ENCODE data around the gene FSTL3.

The FSTL3 gene

DNA sequence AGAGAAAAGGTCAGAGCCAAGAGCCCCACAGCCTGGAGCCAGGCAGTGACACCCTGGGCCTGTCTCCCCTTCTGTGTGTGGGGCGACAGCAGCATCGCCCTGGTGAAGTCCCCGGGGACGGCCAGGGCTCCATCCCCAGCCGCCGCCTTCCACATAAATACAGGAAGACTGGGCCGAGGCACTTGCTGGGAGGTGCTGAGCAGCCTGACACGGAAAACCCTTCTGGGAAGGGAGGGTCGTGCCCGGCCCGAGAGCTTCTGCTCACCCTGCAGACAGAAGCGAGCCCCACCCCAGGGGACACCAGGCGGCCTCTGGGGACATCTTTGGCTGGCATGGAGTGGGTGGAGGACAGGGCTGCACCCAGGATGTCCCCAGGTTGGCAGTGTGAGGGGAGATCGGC, 31.4 kb upstream of the FSTL3 start:
- in situ Hi-C loops (cut with MboI; ENCODE audit: low sequenced_read_pairs) = no loop called here

DNA sequence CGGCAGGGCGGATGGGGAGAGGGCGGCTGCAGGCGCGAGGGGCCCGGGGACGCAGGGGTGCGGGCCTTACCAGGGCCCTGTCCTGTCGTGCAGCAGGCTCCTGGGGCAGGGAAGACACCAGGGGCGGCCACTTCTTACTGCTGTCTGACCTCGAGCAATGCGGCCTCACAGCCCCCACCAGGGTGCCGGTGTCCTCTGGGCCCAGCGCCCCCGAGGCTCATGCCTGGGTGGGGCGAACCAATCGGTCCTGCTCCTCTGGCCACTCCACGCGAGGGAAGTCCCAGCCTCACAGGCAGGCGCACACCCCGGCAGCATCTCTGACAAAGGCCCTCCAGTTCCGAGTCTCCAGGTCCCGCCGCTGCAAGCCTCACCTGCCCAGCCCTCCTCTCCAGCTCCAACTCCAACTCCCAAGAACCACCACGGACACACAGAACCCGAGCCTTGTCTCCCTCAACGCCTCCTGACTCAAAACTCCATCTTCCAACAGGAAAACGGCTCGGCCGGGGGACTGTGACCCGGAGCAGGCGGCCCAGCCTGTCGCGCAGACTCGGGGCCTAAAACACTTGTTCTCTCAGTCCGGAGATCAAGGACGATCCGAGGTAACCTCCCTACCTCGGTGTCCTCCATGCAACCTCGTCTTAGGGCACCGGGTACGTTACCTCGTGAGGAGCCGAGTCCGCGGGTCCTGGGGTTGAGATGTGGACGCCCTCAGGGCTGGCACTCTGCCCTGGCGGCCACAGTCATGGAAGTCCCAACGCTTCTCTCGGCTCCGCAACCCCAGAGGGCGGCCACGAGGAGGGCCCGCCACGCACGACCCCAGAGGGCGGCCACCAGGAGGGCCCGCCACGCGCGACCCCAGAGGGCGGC, 30.0 kb upstream of the FSTL3 start:
- in situ Hi-C loops (cut with MboI; ENCODE audit: low sequenced_read_pairs) = no loop called here

DNA sequence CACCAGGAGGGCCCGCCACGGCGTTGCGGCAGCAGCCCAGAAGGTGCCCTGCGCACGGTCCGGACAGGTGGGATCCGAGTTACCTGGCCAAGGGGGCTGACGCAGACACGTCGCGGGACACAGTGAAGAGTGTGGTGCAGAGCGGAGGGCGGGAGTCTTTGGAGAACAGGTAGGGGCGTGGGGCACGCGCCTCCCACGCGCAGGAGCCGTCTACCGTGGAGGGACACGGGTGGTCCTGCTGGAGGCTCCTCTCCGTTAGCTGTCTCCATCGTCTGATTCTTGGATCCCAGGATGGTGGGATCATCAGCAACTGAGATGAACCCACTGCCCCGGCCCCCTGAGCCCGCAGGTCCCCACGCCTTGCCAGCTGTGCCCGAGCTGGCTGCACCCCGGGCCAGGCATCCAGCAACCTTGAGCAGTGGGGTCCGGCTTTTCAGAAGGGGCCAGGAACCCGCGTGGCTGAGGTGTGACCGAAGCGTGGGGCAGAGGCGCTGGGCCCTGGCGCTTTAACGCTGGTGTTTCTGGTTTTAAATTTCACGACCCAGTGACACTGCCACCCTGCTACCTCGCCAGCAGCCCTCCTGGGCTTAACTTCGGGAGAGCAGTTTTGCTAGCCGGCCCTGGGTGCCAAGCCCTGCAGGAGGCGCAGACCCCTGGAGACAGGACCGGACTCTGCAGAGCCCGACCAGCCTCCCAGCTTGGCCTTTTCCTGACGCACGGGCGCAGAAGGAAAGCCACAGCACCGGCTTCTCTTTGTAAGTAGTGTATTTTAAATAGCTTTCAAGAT, 29.2 kb upstream of the FSTL3 start:
- in situ Hi-C loops (cut with MboI; ENCODE audit: low sequenced_read_pairs) = no loop called here

DNA sequence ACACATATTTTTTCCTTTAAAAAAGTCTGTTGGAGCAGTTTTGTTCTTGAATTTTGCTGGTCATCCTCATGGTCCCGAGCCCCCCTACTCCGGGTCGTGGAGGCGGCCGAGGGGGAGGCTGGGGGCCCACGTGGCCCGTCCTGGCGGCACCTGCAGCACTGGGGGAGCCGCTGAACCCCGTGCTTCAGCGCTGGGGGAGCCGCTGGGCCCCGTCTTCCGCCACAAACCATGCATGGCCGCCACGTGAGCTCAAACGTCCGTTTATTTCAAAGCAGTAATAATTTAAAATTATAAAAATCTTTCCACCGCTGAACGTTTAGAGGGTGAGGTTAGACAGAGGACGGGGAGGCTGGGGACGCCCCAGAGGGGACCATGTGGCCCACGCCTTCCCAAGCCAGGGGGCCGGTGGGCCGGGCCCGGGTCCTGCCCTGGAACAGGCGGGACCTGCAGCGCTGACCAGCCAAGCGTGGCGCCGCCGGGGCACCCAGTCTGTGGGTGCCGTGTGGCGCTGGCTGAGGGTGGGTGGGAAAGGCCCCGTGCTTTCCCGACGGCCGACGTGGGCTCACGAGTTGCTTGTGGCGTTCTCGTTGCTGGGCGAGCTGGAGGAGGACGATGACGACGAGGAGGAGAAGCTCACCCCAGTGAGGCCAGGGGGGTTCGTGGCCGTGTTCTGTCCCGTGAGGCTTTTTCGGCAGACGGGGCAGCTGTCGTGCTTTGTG, 28.5 kb upstream of the FSTL3 start:
- in situ Hi-C loops (cut with MboI; ENCODE audit: low sequenced_read_pairs) = no loop called here

DNA sequence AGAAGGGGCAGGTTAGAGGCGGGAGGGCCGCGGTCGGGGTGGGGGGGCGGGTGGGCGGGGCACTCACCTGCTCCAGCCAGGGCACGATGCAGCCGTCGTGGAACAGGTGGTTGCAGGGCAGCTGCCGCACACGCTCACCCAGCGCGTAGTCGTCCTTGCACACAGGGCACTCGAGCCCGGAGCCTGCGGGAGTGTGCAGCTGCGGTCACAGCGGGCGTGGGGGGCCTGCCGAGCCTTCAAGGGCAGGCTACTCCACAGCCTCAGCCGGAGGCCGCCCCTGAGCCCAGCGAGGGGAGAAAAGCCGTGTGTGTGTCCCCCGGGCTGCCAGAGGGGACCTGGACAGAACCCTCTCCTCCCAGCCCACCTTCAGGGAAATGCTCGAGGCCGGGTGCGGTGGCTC, 27.9 kb upstream of the FSTL3 start:
- in situ Hi-C loops (cut with MboI; ENCODE audit: low sequenced_read_pairs) = no loop called here

DNA sequence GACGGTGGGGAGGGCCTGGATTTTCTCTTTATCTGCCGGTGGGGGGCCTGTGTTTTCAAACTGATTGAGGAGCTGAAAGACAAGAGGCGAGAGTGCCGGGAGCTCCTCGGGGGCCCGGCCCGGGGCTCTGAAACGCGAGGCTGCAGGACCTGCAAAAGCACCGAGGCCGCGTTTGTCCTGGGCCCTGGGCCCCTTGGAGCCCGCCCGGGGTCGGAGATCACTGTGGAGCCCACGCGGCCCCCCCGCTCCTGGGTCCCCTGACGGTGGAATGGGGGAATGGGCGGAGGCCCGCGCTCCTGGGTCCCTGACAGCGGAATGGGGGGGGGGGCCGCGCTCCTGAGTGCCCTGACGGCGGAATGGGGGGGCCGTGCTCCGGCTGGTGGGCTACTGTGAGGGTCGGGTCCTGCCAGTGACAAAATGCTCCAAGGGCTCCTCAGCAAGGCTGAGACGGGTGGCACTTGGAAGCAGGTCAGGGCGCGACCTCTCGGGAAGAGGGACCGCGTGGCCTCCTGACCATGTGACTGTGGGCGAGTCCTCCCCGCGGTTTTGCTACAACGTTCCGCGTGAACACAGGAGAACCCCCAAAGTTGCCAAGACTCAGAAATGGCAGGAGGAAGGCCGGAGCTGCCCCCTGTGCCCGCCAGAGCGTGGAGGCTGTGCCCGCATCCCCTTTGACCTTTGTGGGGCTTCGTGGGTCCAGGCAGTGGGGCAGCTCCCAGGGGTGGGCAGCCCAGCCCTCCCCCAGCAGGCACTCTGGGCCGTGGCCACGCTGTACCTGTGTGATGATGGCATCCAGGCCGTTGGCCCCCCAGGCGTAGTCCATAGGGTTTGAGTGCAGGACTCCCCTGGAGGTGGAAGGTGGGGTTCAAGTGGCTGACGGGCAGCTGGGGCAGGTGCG, 27.0 kb upstream of the FSTL3 start:
- in situ Hi-C loops (cut with MboI; ENCODE audit: low sequenced_read_pairs) = no loop called here

DNA sequence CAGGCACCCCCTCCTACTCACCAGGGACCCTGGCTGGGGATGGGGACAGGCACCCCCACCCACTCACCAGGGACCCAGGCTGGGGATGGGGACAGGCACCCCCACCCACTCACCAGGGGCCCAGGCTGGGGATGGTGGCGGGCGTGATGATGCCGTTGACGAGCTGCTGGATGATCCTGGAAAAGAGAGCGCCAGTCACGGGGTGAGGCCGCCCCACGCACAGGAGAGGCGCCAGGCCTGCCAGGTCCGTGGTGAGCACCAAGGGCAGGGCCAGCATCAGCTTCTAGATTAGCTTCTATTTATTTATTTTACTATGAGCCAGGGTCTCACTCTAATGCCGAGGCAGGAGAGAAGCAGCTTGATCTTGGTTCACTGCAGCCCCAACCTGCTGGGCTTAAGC, 26.1 kb upstream of the FSTL3 start:
- in situ Hi-C loops (cut with MboI; ENCODE audit: low sequenced_read_pairs) = no loop called here

DNA sequence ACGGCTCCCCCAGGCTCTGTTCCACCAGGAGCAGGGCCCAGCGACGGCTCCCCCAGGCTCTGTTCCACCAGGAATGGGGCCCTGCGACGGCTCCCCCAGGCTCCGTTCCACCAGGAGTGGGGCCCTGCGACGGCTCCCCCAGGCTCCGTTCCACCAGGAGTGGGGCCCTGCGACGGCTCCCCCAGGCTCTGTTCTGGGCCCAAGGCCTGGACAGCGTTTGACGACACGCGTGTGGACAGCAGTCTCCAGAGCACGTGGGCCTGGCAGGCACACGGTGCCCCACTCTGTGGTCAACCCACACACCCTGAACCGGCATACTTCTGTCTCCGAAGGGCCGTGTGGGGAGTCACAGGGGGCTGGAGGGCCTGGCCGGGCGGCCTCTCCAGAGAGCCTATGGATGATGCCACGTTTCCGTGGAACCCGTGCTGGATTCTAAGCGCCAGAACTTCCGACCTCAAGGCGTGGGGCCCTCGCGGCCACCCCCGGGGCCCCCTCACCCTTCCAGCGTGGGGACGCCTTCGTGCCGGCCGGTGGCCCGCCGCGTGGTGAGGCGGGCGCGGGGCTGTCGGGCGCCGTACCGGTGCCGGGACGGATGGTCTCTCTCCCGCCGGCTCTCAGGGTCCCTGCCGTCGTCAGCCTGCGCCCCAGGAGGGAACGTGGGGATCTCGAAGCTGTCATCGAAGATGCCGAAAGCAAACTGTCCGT, 24.9 kb upstream of the FSTL3 start:
- in situ Hi-C loops (cut with MboI; ENCODE audit: low sequenced_read_pairs) = no loop called here

DNA sequence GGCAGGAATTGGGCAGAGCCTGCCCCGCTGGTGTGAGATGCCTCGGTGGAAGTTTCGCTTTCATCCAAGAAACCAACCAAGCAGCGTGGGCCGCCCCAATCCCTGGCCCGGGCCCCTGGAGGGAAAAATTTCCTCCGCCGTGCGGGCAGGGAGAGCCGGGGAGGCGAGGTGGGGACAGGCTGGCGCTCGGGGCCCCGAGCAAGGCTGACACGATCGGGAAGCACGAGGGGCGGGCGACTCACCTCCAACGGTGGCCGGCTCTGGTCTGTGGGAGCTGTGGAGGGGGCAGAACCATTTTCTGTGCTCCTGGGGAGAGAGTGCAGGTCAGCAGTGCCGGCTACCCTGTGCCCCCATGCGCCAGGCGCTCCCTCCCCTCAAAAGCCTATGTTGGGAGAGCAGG, 24.2 kb upstream of the FSTL3 start:
- in situ Hi-C loops (cut with MboI; ENCODE audit: low sequenced_read_pairs) = no loop called here

DNA sequence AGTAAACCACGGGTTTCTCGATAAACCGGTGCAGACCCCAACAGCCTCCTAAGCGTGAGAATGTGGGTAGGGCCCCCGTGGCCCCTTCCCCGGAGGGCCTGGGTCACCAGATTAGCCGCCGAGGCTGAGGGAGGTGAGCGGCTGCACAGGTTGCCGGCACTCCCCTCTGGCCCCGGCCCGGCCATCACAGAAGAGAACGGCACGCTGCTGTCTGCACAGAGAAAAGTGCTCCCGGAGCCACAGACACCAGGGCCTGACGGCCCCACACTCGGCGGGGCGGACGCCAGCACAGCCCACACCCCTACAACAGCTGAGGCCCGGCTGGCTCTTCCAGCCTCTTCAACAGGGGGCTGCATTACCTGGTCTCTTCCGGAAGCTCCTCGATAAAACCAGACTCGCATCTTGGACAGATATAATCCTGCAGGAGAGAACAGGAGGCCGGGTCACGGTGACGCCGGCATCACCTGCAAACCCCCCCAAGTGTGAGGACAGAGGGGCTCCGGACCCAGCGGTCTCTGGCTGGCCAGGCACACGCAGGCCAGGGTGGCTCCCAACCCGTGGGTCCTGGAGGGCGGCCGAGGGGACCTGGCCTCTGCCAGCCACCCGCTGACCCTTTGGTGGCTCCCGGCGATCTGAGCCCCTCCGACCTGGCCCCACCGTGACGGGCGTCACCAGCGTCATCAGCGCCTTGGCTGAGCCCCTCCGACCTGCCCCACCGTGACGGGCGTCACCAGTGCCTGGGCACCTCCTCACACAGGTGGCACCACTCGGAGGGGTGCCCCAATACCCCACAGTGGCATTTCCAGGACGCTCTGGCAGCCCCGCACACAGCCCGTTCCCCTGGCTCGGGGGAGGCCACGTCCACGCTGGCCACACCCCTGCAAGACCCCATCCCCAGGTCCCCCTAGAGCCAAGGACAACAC, 23.5 kb upstream of the FSTL3 start:
- in situ Hi-C loops (cut with MboI; ENCODE audit: low sequenced_read_pairs) = no loop called here

DNA sequence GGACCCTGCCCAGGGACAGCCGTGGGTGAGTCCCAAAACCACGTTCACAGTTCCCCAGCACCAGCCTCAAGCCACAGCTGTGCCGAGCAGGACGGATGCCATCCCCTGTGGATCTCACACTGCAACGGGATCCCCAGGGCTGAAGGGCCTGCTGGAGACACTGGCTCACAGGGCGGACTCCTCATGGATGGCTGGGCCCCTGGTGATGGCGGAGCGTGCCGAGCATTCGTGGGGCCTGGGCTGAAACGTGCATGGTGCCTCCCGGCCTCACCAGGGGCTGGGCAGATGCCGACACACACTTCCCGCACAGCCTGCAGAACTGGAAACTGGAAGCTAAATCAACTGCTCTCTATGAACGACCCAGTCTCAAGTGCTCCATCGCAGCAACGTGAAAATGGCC, 22.8 kb upstream of the FSTL3 start:
- in situ Hi-C loops (cut with MboI; ENCODE audit: low sequenced_read_pairs) = no loop called here

DNA sequence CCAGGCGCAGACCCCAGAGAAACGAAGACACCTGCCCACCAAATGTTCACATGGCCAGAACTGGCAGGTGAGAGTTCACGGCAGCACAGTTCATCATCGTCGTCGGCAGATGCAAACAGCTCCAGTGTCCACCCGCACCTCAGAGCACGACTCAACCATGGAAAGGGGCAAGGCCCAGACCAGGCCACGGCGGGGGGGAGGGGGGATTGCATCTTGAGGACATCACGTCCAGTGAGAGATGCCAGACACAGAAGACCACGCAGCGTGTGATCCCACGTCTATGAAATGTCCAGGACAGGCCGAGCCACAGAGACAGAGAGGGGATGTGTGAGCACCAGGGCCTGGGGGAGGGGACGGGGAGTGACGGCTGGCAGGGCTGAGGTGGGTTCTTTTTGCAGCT, 20.5 kb upstream of the FSTL3 start:
- in situ Hi-C loops (cut with MboI; ENCODE audit: low sequenced_read_pairs) = no loop called here

DNA sequence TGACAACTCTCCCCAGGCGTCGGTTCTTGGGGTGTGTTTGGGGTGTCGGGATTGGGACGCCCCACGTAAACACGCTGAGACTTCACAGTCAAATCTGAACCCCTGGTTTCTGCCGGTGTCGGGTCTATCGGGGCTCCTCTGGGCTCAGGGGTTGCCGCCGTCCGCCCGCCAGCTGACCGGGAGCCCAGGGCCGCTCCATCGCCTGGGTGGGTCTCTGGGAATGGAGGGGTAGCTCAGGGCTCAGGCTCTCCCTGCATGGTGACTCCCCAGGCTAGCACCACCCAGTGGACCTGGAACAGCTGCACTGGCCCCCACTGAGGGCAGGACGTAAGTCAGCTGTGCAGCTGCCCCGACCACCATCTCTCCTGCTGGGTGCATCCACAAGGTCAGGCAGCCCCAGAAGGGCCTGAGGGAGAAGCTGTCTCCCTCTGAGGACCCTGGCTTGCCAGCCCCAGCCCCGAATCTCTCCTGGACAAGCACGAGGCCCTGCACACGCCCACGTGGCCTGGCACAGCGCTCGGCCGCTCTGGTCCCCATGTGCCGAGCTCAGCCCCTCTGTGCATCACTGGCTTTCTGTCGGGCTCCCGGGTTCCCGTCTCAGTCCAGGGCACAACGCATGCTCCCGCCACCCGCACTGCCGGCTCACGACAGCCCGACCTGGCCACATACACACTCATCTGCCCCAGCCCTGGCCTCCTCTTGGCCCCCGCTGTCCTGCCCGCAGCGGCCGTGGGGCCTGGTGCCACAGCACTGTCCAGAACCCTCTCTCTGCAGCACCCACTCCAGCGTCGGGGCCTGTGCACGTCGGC, 19.2 kb upstream of the FSTL3 start:
- in situ Hi-C loops (cut with MboI; ENCODE audit: low sequenced_read_pairs) = no loop called here

DNA sequence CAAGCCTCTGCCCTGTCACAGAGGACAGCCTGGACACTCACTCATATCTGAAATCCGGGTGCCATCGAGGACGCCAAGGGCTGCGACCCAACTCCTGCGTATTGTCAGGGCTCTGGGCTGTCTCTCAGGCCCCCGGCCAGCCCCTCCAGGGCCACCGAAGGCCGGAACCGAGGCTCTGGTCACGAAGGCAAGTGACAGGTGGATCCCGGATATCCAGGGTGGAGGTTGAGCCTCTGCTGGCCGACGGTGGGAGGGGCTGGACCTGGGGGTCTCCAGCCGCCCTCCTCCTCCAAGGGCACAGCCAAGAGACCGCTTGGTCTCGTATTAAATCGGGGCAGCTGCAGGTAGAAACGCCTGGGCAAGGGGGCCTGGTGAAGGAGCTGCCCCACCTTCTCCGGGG, 18.6 kb upstream of the FSTL3 start:
- in situ Hi-C loops (cut with MboI; ENCODE audit: low sequenced_read_pairs) = no loop called here

DNA sequence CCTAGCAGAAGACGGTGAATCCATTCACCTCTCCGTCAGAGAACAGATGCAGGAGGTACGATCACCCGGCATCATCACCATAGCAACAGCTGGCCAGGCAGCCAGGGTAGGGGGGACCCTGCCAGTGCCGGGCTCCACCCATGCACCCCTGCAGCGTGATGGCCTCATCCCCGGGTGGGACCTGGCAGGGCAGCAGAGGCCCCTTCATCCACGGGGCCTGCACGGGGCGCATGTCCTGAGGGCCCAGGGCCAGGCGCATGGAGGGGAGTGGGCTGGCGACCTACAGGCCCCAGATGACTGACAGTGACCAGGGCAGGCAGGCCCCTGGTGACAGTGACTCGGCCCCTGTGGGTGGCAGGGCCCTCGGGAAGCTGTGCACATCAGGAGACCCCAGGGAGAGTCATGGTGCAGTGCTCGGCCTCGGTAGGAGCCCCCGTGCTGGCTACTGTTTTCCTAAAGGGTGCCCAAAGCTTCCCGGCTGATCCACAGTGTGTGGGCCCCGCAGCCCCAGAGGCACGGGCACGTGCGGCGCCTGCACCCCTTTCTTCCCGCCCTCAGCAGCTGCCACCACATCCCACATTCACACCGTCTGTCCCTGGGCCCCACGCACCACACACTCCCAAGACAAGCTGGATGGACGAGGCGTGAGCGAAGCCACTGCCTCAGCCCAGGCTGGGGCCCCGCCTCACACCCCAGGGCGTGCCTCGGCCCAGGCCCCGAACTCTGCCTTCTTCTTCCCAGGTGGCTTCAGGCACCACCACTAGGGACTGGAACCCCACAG, 17.9 kb upstream of the FSTL3 start:
- in situ Hi-C loops (cut with MboI; ENCODE audit: low sequenced_read_pairs) = no loop called here

DNA sequence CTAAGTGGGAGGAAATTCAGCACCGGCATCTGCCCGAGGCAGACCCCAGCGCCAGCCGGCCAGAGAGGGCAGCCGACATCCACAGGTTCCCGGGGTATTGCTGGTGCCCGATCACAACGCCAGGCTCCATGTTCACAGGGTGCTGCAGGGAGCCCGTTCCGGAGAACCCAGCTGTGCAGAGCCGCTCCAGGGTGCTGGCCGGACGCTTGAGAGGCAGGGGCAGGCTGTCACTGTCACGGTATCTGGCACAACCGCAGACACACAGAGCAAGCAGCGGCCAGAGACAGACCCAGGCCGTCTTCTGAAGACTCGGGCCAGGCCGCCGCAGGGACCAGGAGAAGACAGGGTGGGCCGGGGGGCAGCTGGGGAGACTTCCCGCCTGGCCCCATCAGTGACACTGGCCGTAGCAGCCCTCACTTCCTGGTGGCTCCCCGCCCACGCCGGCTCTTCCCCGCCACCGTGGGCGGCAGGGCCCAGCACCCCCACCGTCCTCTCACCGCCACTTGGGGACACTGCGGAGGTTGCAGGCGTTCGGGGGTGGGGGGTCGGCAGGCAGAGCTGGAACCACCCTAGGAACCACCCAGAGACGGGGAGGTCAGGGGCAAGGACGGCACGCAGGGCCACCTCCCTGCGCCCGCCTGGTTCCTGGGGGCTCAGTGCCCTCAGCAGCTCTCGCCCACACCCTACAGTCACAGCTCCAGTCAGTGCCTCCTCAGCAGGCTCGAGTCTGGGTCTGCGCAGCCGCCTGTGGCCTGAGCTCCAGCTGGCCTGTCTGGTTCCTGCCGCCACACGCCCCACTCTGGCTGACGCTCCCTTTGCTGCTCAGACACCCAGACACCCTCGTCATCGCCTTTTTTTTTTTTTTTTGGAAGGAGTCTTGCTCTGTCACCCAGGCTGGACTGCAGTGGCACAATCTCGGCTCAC, 17.0 kb upstream of the FSTL3 start:
- in situ Hi-C loops (cut with MboI; ENCODE audit: low sequenced_read_pairs) = no loop called here

Measured in hTERT RPE-1 (cell line).